Medulla oblongata (tissue), 1 donor: ENCODE data around the gene CYP19A1.

Experiments used
- DNase-seq: peaks from one replicate; pipeline ENCODE4 v3.0.0-alpha.2; 2015; ENCODE audit errors: extremely low spot score

CYP19A1 gene

GRCh38 chr15:51325167-51325566 is 13.2 kb downstream of the CYP19A1 start:
- DNase-seq, result no peak

GRCh38 chr15:51323749-51324148 is 14.6 kb downstream of the CYP19A1 start:
- no peak for DNase-seq

- DNase-seq, result peak; percentile 15
These were observed 15.6 kb downstream of the CYP19A1 start for GRCh38 chr15:51322621-51323296.

- no peak for DNase-seq
These were observed 17.1 kb downstream of the CYP19A1 start for GRCh38 chr15:51321316-51321715.

GRCh38 chr15:51320843-51321242 is 17.6 kb downstream of the CYP19A1 start:
- DNase-seq, result no peak

DNA sequence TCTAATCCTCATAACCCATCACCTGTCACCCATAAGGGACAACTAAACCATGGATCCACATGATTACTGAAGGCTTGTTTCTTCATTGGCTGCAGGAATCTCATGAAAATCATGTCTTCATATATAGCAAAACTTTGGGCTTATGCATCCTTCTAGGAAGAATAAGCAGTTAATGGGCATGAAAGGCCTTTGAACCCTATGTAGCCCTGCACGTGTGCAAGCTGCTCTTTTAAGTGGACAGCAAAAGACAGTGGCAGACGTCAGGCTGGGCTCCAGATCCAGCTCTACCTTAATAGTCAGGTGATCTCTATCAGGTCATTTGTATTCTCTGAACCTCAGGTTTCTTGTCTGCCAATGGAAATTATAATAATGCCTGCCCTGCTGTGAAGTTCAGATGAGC is 18.9 kb downstream of the CYP19A1 start:
- no peak for DNase-seq

DNA sequence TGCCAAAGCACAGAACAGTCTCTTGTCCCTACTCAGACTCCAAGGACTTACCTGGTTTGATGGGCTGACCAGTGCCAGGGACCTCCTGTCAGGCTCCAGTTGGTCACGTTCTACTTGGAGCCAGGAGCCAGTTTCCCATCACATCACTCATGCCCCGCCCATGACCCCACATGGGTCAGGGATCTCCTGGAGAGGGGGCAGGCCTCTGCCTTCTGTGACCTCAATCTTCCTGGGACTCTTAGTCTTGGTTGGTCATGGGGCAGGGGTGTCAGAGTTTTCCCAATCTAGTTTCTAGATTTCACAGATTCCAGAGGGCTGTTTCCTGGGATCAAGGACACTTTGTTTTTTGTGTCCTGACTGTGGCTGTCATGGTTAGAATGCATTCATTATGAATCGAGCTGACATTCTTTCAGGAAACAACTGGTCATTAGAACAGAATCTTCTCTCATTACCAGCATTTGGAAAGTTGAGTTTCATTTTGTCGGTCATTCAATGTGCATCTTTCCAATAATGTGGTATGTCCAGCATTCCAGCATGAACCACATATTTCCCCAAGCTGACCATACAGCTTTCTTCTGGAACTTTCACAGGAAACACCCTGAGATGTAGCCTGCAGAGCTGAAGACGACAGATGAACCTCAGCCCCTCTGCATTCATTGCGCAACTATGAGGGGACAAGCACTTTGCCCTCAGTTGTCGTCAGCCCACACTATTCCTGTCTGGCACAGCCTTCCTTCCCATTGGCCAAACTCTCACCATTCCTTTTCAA is 19.8 kb downstream of the CYP19A1 start:
- DNase-seq, result no peak

DNA sequence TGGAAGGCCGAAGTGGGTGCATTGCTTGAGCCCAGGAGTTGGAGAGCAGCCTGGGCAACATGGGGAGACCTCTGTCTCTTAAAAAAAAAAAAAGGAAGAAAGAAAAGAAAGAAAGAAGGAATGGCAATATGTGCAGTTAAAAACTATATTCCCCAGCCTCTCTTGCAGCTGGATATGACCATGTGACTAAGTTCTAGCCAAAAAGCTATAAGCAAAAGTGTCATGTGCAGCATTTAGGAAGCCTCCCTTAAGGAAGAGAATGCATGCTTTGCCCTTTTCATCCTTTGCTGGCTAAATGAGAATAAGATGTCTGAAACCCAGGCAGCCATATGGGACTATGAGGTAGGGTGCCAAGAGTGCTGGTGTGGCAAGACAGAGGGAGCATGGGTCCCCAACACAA is 21.8 kb downstream of the CYP19A1 start:
- no peak for DNase-seq

GRCh38 chr15:51315726-51316125 is 22.7 kb downstream of the CYP19A1 start:
- no peak for DNase-seq

DNA sequence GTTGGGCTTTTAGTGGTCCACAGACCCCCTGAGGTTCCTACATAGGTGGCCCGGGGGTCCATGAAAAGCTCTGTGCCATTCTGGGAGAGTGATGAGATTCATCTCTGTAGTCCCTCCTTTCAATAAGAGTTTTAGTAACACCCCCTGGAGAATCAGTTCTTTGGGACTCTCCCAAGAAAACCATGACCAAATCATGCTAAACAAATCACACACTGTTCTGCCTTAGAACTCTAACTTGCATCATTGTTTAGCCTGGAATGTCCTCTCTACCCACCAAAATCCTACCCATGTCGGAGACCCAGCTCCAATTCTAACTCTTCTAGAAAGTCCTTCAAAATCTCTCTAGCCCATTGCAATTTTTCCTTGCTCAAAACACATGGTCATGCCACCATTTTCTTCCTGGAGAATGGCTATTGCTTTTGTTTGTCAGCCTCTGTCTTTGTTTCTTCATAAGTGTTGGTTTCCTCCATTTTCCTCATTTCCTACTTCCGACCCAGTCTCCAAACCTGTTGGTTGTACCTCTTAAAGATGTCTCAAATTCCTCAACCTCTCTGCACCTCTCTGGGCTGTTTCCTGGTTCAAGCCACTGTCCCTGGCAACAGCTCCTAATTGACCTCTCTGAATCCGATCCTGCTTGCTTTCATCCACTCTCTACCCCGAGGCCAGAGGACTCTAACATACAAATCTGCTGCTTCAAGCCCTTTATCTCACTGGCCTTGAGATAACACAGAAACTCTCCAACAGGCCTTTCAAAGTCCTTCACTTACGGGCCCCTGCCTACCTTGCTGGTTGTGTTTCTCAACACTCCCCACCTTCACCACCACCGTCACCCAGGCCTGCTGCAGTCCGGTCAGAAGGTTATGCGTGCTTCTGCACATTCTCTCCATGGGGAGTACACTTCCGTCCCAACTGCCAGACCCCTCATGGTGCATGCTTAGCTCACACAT is 23.7 kb downstream of the CYP19A1 start:
- DNase-seq, result no peak

GRCh38 chr15:51313644-51314280 is 24.6 kb downstream of the CYP19A1 start:
- DNase-seq, result no peak

DNA sequence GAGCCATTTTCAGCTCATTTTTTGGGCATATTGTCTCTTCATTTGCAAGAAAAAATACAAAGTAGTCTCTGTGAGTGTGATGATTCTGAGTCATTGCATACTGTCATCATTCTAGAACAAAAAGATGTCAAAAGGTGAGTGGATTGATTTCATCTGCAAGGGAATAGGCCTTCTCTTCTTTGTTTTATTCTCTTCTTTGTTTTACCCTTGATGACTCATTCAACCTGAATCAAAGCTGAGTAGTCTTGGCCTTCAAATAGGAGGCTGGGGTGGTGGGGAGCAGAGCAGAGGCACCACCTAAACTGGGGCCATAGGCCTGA is 25.4 kb downstream of the CYP19A1 start:
- no peak for DNase-seq

DNA sequence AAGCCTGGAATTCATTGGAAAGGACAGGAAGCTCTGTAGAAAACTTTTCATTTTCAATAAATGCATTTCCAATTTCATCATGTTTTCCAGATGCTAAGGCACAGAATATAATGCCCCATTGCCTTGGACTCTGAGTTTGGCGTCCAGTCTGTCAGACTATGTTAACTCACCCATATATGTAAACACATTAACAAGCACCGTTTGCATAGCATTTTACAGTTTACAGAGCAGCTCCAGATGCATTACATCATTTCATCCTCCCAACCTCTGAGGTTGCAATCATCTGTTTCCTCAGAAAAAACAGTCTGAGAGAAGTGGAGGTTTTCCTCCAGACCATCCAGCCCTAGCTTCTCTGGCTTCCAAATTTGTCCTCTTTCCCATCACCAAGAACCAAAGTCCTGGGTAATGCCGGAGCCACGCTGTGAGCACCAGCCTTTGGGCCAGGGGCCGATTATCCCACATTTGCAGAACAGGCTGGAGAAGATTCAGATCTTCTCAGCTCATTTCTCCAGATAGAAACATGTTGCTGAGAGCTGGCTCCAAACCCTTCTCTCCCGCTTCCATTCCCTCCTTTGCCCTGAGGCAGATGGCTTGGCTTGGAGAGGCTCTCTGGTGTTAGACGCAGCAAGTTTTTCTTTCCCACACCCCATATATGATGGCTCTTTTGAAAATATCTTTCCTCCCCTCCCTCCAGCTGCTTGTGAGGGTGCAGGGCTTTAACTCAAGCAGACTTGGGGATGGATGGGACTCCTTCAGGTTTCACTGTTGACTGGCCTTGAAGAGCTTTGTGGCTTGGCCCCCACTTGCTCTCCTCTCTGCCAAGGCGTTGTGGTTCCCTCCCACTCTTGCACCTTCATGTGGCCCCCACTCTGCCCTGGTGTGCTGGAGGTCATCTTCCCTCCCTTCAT is 26.0 kb downstream of the CYP19A1 start:
- DNase-seq, result no peak

- no peak for DNase-seq
These were observed 26.9 kb downstream of the CYP19A1 start for GRCh38 chr15:51311510-51311909.

DNA sequence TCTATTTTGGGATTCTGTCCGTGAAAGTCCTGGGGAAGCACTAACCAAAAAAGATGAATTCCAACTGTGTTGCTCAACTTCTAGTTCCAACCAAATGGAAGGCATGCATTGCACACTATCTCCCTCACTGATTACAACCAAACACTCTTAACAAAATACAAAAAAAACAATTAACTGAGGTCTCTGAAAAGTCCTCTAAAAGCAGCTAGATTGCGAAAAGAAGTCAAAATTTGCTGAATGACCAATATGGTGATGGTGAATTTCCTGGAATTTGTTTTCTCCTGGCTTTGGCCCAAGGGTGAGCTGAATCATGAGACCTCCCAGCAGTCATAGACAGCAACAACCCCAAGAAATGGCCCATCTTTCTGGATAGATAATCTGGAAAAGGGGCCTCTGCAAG is 28.3 kb downstream of the CYP19A1 start:
- no peak for DNase-seq

GRCh38 chr15:51307811-51308210 is 30.6 kb downstream of the CYP19A1 start:
- DNase-seq, result peak; percentile 48

- DNase-seq, result no peak
These were observed 31.1 kb downstream of the CYP19A1 start for GRCh38 chr15:51307325-51307724.

DNA sequence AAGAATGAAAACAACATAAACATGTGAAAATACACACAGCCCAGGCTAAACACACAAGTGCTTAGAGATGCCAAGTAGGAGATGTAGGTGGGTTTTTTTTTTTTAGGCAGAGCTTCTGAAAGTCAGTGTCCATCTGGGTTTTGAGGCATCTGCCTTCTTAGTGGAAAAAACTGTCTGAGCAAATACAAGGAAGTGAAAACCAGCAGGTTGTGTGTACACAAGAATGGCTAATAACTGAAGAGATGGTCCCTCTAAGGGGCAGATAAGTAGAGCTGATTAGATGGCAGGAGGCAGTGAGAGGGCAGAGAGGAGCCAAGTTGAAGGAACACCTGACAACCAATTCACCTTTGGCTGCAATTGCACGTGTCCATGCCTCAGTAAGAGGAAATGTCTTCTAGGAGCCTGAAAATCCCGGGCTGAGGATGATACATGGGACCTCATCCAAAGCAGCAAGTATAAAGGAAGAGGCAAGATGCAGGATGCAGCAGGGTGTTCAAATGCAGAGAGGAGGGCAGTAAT is 34.9 kb downstream of the CYP19A1 start:
- peak; percentile 27 for DNase-seq

GRCh38 chr15:51302480-51302879 is 35.9 kb downstream of the CYP19A1 start:
- no peak for DNase-seq

DNA sequence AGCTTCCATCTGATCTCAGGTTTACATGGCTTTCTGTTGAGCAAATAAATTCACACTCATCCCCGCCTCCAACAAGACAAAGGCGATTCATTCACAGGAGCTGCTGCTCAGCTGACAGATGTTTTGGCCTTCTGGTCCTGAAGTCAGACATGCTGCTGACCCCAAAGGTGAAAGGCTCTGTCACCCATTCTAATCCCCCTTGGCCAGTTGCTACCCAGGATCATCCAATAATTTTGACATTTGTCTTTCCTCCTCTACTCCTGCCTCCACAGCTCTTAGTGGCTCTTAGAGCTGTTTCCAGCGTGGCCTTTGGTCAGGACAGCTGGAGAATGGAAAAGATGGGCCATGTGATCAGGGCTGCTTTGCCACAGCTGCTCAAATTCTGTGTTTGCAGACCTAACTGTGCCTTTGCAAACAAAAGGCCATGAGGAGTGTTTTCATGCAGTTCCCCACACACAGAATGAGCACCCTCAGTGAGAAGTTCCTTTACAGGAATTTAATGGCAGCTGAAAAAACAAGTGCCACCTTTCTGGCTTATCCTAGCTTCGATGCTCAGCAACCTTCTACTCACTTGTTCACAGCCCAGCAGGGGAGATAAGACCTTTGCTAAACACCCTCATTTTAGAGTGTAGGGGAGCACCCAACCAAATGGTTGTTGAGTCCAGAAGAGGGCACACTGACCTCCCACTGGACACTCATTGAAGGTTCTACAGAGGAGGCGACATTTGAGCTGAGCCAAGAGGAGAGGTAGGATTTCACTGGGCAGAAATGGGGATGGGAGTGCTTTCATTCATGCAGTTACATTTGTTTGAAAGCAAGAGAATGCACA is 39.0 kb downstream of the CYP19A1 start:
- peak; percentile 40 for DNase-seq
